Spleen (tissue), 7 donors: ENCODE data around the gene NUMB.

Source experiments
- CTCF ChIP-seq, 11 experiments: fragments of 200-600 bp in 7 of 11; fragments of 450-650 bp in 4 of 11; sonication (generic) in 4 of 11; IDR thresholded peaks in 8 of 11; conservative IDR thresholded peaks in 3 of 11; 1 replicate in 7 of 11; 2 replicates in 4 of 11; pipeline versions ENCODE4 v1.4.0 to v1.8.0; 2016 to 2021; ENCODE audit warnings: antibody characterized with exemption in 11 of 11, inconsistent platforms in 4 of 11, mild to moderate bottlenecking in 1 of 11
- POLR2A ChIP-seq, 3 donors: fragments of 450-650 bp; IDR thresholded peaks; one replicate each; pipeline ENCODE4 v1.5.1; 2017; ENCODE audit warnings: antibody characterized with exemption in 3 of 3, mild to moderate bottlenecking in 1 of 3
- donor health status: DM: no; HTN: no; CAD: no; lungs with moderate emphysema.
- donor health status: DM: no; HTN: no; CAD: no.
- donor health status: DM: no; HTN: no; CAD: no.

- TF ChIP-seq POLR2A (IDR thresholded peaks at IDR 0.05) (no peak), CTCF (IDR thresholded peaks at IDR 0.05 in 8 of 11, conservative IDR thresholded peaks at IDR 0.05 in 3 of 11) (no peak)
Observed at GRCh38 chr14:73249108-73249507, 209.2 kb downstream of the NUMB start.
